B cell (primary cell): ENCODE data around the gene NAA80. TPM values are rescaled to one million over a fixed set of nuclear protein-coding genes. Genes with fewer than 3 reads are reported as not detected.

Experiments
- ATAC-seq: fragments of 200-7000 bp; cut with Tn5 transposase; one replicate; pipeline ENCODE4 v1.10.0; 2021; ENCODE audit warnings: low read depth, mild to moderate bottlenecking, moderate number of reproducible peaks, moderate library complexity
- CTCF ChIA-PET: fragments of 350-600 bp; sonication (Branson Sonifier 250); formaldehyde crosslinking; loops from one replicate; lab custom pipeline; 2021; ENCODE audit warnings: antibody characterized with exemption, inconsistent platforms; lab: Charles Lee
- POLR2A ChIA-PET: fragments of 350-600 bp; sonication (Branson Sonifier 250); formaldehyde crosslinking; loops from one replicate; lab custom pipeline; 2021; ENCODE audit warnings: antibody characterized with exemption; lab: Charles Lee
- DNase-seq: peaks from one replicate; pipeline ENCODE4 v3.0.0; 2013
- H2AFZ ChIP-seq: 2 replicates; pipeline ENCODE4 v1.6.1; 2012; ENCODE audit warnings: mild to moderate bottlenecking, low read depth, low read length; ENCODE audit not compliant: insufficient read depth, poor library complexity, severe bottlenecking
- H3K27ac ChIP-seq, 2 donors: 1 replicate in 1 of 2; 2 replicates in 1 of 2; pipeline ENCODE4 v1.5.1; 2012 to 2013; ENCODE audit warnings: low read length in 2 of 2, mild to moderate bottlenecking in 2 of 2, moderate library complexity in 1 of 2
- H3K27me3 ChIP-seq, 4 experiments: fragments of 200-600 bp in 1 of 4; sonication (generic) in 1 of 4; replicated peaks in 1 of 4; 1 replicate in 2 of 4; 2 replicates in 2 of 4; pipeline versions ENCODE4 v1.6.1 to v1.7.0; 2013 to 2016; ENCODE audit warnings: low read length in 3 of 4, mild to moderate bottlenecking in 2 of 4, mixed read lengths in 1 of 4, moderate library complexity in 1 of 4; ENCODE audit not compliant: insufficient read depth in 4 of 4, control insufficient read depth in 3 of 4; ENCODE audit errors: control extremely low read depth in 1 of 4
- H3K36me3 ChIP-seq, 2 experiments: replicated peaks in 1 of 2; 1 replicate in 1 of 2; 2 replicates in 1 of 2; pipeline versions ENCODE4 v1.6.1 to v1.7.1; 2013; ENCODE audit warnings: low read length in 1 of 2; ENCODE audit not compliant: insufficient read depth in 2 of 2, control insufficient read depth in 1 of 2; ENCODE audit errors: control extremely low read depth in 1 of 2, extremely low read depth in 1 of 2
- H3K4me1 ChIP-seq, 2 donors: fragments of 200-600 bp in 1 of 2; sonication (generic) in 1 of 2; 1 replicate in 1 of 2; 2 replicates in 1 of 2; pipeline versions ENCODE4 v1.5.1 to v1.6.1; 2013 to 2017; ENCODE audit warnings: low read length in 2 of 2; ENCODE audit not compliant: control insufficient read depth in 2 of 2, insufficient read depth in 2 of 2
- H3K4me2 ChIP-seq: replicated peaks from 2 replicates; pipeline ENCODE3; 2012; ENCODE audit warnings: mild to moderate bottlenecking, low read depth, low read length; ENCODE audit not compliant: poor library complexity, severe bottlenecking
- H3K4me3 ChIP-seq, 5 experiments: fragments of 200-600 bp in 1 of 5; sonication (generic) in 1 of 5; 1 replicate in 3 of 5; 2 replicates in 2 of 5; pipeline versions ENCODE4 v1.5.1 to v1.7.0; 2011 to 2016; ENCODE audit warnings: low read length in 4 of 5, mild to moderate bottlenecking in 4 of 5, low read depth in 2 of 5, control low read depth in 1 of 5, moderate library complexity in 1 of 5; ENCODE audit not compliant: insufficient read depth in 1 of 5; ENCODE audit errors: control extremely low read depth in 1 of 5, extremely low read depth in 1 of 5
- H3K79me2 ChIP-seq: fragments of 200-600 bp; sonication (generic); one replicate; pipeline ENCODE4 v1.6.0; 2016; ENCODE audit warnings: low read length; ENCODE audit not compliant: control insufficient read depth, insufficient read depth
- H3K9ac ChIP-seq: fragments of 200-600 bp; sonication (generic); 2 replicates; pipeline ENCODE4 v1.6.1; 2017; ENCODE audit warnings: mild to moderate bottlenecking, low read length, moderate library complexity
- H3K9me3 ChIP-seq, 3 donors: one replicate each; pipeline versions ENCODE4 v1.6.1 to v1.7.1; 2013; ENCODE audit warnings: low read length in 2 of 3; ENCODE audit not compliant: control insufficient read depth in 2 of 3, insufficient read depth in 1 of 3; ENCODE audit errors: control extremely low read depth in 1 of 3
- H4K20me1 ChIP-seq: 2 replicates; pipeline ENCODE4 v1.6.0; 2012; ENCODE audit warnings: mild to moderate bottlenecking, low read length; ENCODE audit not compliant: insufficient read depth, control insufficient read depth, poor library complexity, severe bottlenecking
- H3K27ac Mint-ChIP-seq: one replicate; pipeline ENCODE4 v1.8.0; 2021; ENCODE audit warnings: mixed read lengths
- H3K27me3 Mint-ChIP-seq: one replicate; pipeline ENCODE4 v1.8.0; 2021; ENCODE audit warnings: mixed read lengths
- H3K4me1 Mint-ChIP-seq: one replicate; pipeline ENCODE4 v1.8.0; 2021; ENCODE audit warnings: mixed read lengths
- H3K4me3 Mint-ChIP-seq: one replicate; pipeline ENCODE4 v1.8.0; 2021; ENCODE audit warnings: mixed read lengths
- H3K9me3 Mint-ChIP-seq: one replicate; pipeline ENCODE4 v1.8.0; 2022; ENCODE audit warnings: mixed read lengths; ENCODE audit not compliant: insufficient read depth
- CTCF ChIP-seq: fragments of 200-600 bp; IDR thresholded peaks from one replicate; pipeline ENCODE4 v1.8.0; 2022; ENCODE audit warnings: antibody characterized with exemption, mild to moderate bottlenecking
- EZH2 ChIP-seq: IDR thresholded peaks from 2 replicates; pipeline ENCODE4 v1.6.1; 2012; ENCODE audit warnings: borderline replicate concordance, low read depth, mild to moderate bottlenecking, moderate library complexity, low read length; ENCODE audit not compliant: insufficient read depth, poor library complexity, severe bottlenecking
- WGBS: methylation state at CpG from one replicate; pipeline ENCODE4 v1.1.5; 2013; ENCODE audit warnings: missing lambda C conversion rate; ENCODE audit not compliant: insufficient coverage; 5-methylcytosine and 5-hydroxymethylcytosine counted together
- intact Hi-C: fragments of 100-400 bp; cut with micrococcal nuclease; formaldehyde crosslinking; loops from one replicate; pipeline ENCODE4 v1.10.0; 2022
- polyA plus RNA-seq: library from polyadenylated mRNA; depleted of rRNA; stranded (reverse); fragments of >200 nt; gene quantifications from 2 replicates; pipeline ENCODE4 v1.2.3, GENCODE V29; 2012
- total RNA-seq, 2 donors: library from RNA; stranded (reverse); fragments of 120-200 nt in 1 of 2; gene quantifications; 1 replicate in 1 of 2; 2 replicates in 1 of 2; pipeline versions ENCODE4 v1.2.3 to v1.2.4, GENCODE V29; 2013 to 2022

The NAA80 gene
- total and polyA plus RNA-seq, 2 donors (not counting 1 experiment from before 2014, with no cell fraction given), result 37.8 to 49.0 TPM

GRCh38 chr3:50302095-50303012 is 3.1 kb upstream of the NAA80 start:
- intact Hi-C loops, result no loop called here
- no peak for ATAC-seq
- H3K9me3 ChIP-seq, result peaks cover 0 to under 1% (median 0%) of the 10 kb centered on the region in 3 donors
- CTCF ChIA-PET, result interaction anchor here (0.5 to 1.1 kb wide), 3 partner anchors 12 to 52 kb away, joined by 3 to 4 read pairs (median 3); no protein-coding TSS in a partner anchor
- no peak overlapping the region for H3K4me2 ChIP-seq
- no peaks in the 10 kb centered on the region for H3K36me3 ChIP-seq
- TF ChIP-seq EZH2 (no peak), CTCF (no peak)
- H3K27ac Mint-ChIP-seq, result no peak overlapping the region
- H3K4me1 Mint-ChIP-seq, result peaks cover 37% of the 10 kb centered on the region
- no peak overlapping the region for H3K4me3 ChIP-seq
- no peaks in the 10 kb centered on the region for H3K27me3 ChIP-seq
- H2AFZ ChIP-seq, result no peak overlapping the region
- H3K27me3 Mint-ChIP-seq, result no peaks in the 10 kb centered on the region
- no peak overlapping the region for H3K9ac ChIP-seq
- no peaks in the 10 kb centered on the region for H4K20me1 ChIP-seq
- POLR2A ChIA-PET, result no interaction called here
- peaks cover 18 to 29% of the 10 kb centered on the region in 2 donors for H3K4me1 ChIP-seq
- peaks cover 13% of the 10 kb centered on the region for H3K79me2 ChIP-seq
- DNase-seq, result no peak
- H3K4me3 Mint-ChIP-seq, result no peak overlapping the region
- H3K9me3 Mint-ChIP-seq, result no peaks in the 10 kb centered on the region
- 97% methylated on average over 31 of the region's 32 CpGs for WGBS
- no peak overlapping the region for H3K27ac ChIP-seq
